NCI-H510A (cell line): ENCODE measurements around the gene KCNH1.

Experiments
- DNase-seq: peaks from one replicate; lab custom pipeline; 2025; lab: John Stamatoyannopoulos, UW

The KCNH1 gene

GRCh38 chr1:210920716-210921694 lies 212.9 kb downstream of the KCNH1 start:
- DNase-seq, result no peak

GRCh38 chr1:210920258-210920657 lies 213.7 kb downstream of the KCNH1 start:
- DNase-seq, result no peak

- DNase-seq, result no peak
Observed at GRCh38 chr1:210918893-210919292, 215.1 kb downstream of the KCNH1 start.

- DNase-seq, result no peak
Observed at GRCh38 chr1:210917560-210918169, 216.3 kb downstream of the KCNH1 start.

- no peak for DNase-seq
Observed at GRCh38 chr1:210916548-210916947, 217.4 kb downstream of the KCNH1 start.

- no peak for DNase-seq
Observed at GRCh38 chr1:210915890-210916507, 217.9 kb downstream of the KCNH1 start.

GRCh38 chr1:210912752-210913151 lies 221.2 kb downstream of the KCNH1 start:
- DNase-seq, result no peak

GRCh38 chr1:210910020-210910575 lies 223.8 kb downstream of the KCNH1 start:
- no peak for DNase-seq

- DNase-seq, result no peak
Observed at GRCh38 chr1:210908791-210909190, 225.2 kb downstream of the KCNH1 start.

GRCh38 chr1:210908257-210908656 lies 225.7 kb downstream of the KCNH1 start:
- DNase-seq, result no peak

- DNase-seq, result no peak
Observed at GRCh38 chr1:210907251-210907805, 226.6 kb downstream of the KCNH1 start.

- DNase-seq, result no peak
Observed at GRCh38 chr1:210905944-210906453, 227.9 kb downstream of the KCNH1 start.

- no peak for DNase-seq
Observed at GRCh38 chr1:210905365-210905904, 228.5 kb downstream of the KCNH1 start.

GRCh38 chr1:210901981-210902770 lies 231.8 kb downstream of the KCNH1 start:
- DNase-seq, result no peak

- DNase-seq, result no peak
Observed at GRCh38 chr1:210900820-210901219, 233.1 kb downstream of the KCNH1 start.

GRCh38 chr1:210900079-210900478 lies 233.9 kb downstream of the KCNH1 start:
- DNase-seq, result no peak

GRCh38 chr1:210899676-210900075 lies 234.3 kb downstream of the KCNH1 start:
- DNase-seq, result no peak

GRCh38 chr1:210898473-210898872 lies 235.5 kb downstream of the KCNH1 start:
- no peak for DNase-seq

- DNase-seq, result no peak
Observed at GRCh38 chr1:210883821-210884220, 250.1 kb downstream of the KCNH1 start.

- no peak for DNase-seq
Observed at GRCh38 chr1:210882414-210883221, 251.3 kb downstream of the KCNH1 start.
